ENCODE measurements around the gene PLPP4. TPM values are rescaled to one million over a fixed set of nuclear protein-coding genes. Genes with fewer than 3 reads are reported as not detected.

The PLPP4 gene
- total RNA-seq, 4 donors from 2014 or later: 0.41 to 0.79 TPM; not detected in 2

DNA sequence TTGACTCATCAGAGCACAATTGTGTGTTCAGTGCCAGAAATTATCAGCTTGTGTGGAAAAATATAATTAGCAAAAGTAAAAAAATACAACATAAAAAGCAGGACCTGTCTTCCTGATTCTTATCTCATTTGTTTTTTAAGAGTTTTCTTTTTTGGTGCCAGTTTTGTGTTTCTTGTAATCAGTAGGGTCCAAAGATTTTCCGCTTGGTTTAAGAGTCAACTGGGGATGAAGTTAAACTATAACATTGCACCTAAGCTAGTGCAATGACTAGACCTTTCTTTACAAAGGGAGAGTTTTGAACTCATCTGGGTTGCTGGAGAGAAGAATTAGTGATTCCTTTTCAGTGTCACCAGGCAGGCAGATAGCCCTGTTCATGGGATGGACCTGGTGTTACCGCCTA lies 113.4 kb downstream of the PLPP4 start:
- TF ChIP-seq POLR2A (IDR thresholded peaks at IDR 0.05): no peak
- TF ChIP-seq POLR2AphosphoS5 (IDR thresholded peaks at IDR 0.05): no peak
- TF ChIP-seq, protein P1, sequence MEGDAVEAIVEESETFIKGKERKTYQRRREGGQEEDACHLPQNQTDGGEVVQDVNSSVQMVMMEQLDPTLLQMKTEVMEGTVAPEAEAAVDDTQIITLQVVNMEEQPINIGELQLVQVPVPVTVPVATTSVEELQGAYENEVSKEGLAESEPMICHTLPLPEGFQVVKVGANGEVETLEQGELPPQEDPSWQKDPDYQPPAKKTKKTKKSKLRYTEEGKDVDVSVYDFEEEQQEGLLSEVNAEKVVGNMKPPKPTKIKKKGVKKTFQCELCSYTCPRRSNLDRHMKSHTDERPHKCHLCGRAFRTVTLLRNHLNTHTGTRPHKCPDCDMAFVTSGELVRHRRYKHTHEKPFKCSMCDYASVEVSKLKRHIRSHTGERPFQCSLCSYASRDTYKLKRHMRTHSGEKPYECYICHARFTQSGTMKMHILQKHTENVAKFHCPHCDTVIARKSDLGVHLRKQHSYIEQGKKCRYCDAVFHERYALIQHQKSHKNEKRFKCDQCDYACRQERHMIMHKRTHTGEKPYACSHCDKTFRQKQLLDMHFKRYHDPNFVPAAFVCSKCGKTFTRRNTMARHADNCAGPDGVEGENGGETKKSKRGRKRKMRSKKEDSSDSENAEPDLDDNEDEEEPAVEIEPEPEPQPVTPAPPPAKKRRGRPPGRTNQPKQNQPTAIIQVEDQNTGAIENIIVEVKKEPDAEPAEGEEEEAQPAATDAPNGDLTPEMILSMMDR (IDR thresholded peaks at IDR 0.05): no peak
- TF ChIP-seq EP300 (IDR thresholded peaks at IDR 0.05; ENCODE audit: low read depth): no peak
- no peak for DNase-seq
- no peaks in the 10 kb centered on the region for H3K9me3 ChIP-seq
- in situ Hi-C loops (cut with MboI; ENCODE audit: low pct_ligation_motif_present in 1 of 4, low pct_unique_long_range_greater_than_20kb in 1 of 4, low sequenced_read_pairs in 3 of 4): no loop called here
- intact Hi-C loops (cut with DNase I; ENCODE audit: low total_unique reads): no loop called here
- WGBS, 2 donors (ENCODE audit: low coverage in 1 of 2): 84 to 86% methylated on average over 2 of the region's 2 CpGs
- H3K36me3 ChIP-seq: no peaks in the 10 kb centered on the region
- no peaks in the 10 kb centered on the region for H3K27me3 ChIP-seq
- no peaks in the 10 kb centered on the region for H3K4me1 ChIP-seq
- H3K4me3 ChIP-seq: no peak overlapping the region
- H3K27ac ChIP-seq: no peak overlapping the region

DNA sequence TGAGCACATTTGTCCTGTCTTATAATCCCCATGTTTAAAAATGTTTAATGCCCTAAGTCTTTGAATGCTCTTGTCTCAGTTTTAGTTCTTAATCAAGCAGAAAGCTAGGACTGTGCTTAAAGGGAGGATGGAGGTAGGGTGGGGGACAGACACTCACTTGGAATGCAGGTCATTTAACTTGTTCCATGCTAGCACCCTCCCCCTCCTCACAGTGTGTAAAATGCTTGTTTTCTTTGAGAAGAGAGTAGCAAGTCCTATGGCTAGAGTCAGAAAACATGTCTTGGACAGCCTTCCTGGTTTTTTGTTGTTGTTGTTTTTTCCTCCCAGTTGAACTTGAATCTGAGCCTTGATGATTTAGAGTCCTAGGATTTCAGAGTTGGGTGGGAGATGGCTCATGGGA lies 114.2 kb downstream of the PLPP4 start:
- no peak for TF ChIP-seq POLR2AphosphoS5 (IDR thresholded peaks at IDR 0.05)
- no peak for TF ChIP-seq POLR2A (IDR thresholded peaks at IDR 0.05)
- no peak for TF ChIP-seq EP300 (IDR thresholded peaks at IDR 0.05; ENCODE audit: low read depth)
- TF ChIP-seq, protein P1 (IDR thresholded peaks at IDR 0.05): no peak
- in situ Hi-C loops (cut with MboI; ENCODE audit: low pct_ligation_motif_present in 1 of 4, low pct_unique_long_range_greater_than_20kb in 1 of 4, low sequenced_read_pairs in 3 of 4): no loop called here
- no peaks in the 10 kb centered on the region for H3K9me3 ChIP-seq

DNA sequence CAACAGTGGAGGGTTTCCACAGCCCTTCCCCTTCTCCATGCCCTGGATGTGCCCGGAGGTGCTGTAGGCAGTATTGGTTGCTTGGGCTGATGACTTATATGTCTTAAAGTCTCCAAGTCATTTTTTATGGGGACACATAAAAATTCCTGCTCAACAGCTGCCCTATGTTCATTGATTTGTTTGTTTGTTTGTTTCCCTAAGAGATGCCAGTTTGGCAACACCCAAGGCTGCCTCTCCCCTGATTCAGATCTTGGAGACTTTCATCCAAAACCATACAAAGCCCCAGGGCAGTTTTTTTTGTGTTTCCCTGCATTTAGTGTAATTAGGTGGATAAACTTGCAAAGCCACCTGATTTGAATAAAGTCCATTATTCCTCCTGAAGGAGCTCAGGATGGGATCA lies 115.3 kb downstream of the PLPP4 start:
- no peak for TF ChIP-seq POLR2A (IDR thresholded peaks at IDR 0.05)
- TF ChIP-seq, protein P1 (IDR thresholded peaks at IDR 0.05): no peak
- no peak for TF ChIP-seq EP300 (IDR thresholded peaks at IDR 0.05; ENCODE audit: low read depth)
- intact Hi-C loops (cut with DNase I; ENCODE audit: low total_unique reads) (no loop called here), in situ Hi-C loops (cut with MboI; ENCODE audit: low pct_ligation_motif_present in 1 of 4, low pct_unique_long_range_greater_than_20kb in 1 of 4, low sequenced_read_pairs in 3 of 4) (no loop called here)
- no peaks in the 10 kb centered on the region for H3K4me1 ChIP-seq
- no peaks in the 10 kb centered on the region for H3K36me3 ChIP-seq
- DNase-seq: no peak
- WGBS, 2 donors (ENCODE audit: low coverage in 1 of 2): 89% methylated on average over 1 of the region's 1 CpG; no CpG with 5 or more reads in 1 of the 2 donors
- H3K27ac ChIP-seq: no peak overlapping the region
- no peak overlapping the region for H3K4me3 ChIP-seq
- no peaks in the 10 kb centered on the region for H3K9me3 ChIP-seq
- no peaks in the 10 kb centered on the region for H3K27me3 ChIP-seq

More for the DNA sequence above, 114.2 kb downstream of the PLPP4 start:
- H3K27me3 ChIP-seq: no peaks in the 10 kb centered on the region
- no peak overlapping the region for H3K27ac ChIP-seq
- DNase-seq: no peak
- no peaks in the 10 kb centered on the region for H3K36me3 ChIP-seq
- H3K4me1 ChIP-seq: no peaks in the 10 kb centered on the region
- intact Hi-C loops (cut with DNase I; ENCODE audit: low total_unique reads): no loop called here
- no peak overlapping the region for H3K4me3 ChIP-seq

DNA sequence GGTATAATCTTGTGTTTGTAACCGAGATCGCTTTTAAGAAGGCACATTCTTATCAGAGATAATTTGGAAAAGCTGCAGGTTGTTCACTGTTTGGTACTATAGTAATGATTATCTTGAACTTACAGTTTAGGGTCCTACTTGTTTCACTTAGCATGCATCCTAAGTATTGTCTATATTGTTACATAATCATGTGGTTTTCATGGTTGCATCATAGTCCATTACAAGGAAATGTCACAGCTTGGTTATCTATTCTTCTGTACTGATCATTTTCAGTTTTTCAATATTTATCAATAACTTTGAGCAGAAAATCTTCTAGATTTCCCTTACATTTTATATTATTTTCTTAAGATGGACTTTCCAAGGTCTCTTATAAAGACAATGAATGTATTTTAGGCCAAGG lies 116.3 kb downstream of the PLPP4 start:
- Histone ChIP-seq H3K4me1 (no peaks in the 10 kb centered on the region), H3K36me3 (no peaks in the 10 kb centered on the region), H3K27ac (no peak overlapping the region), H3K9me3 (no peaks in the 10 kb centered on the region), H3K27me3 (no peaks in the 10 kb centered on the region), H3K4me3 (no peak overlapping the region)
- DNase-seq: no peak
- WGBS, 2 donors (ENCODE audit: low coverage in 1 of 2): 87 to 96% methylated on average over 2 of the region's 2 CpGs
- in situ Hi-C loops (cut with MboI; ENCODE audit: low pct_ligation_motif_present in 1 of 4, low pct_unique_long_range_greater_than_20kb in 1 of 4, low sequenced_read_pairs in 3 of 4): no loop called here
- intact Hi-C loops (cut with DNase I; ENCODE audit: low total_unique reads): no loop called here
- TF ChIP-seq, protein P1 (IDR thresholded peaks at IDR 0.05): no peak
- no peak for TF ChIP-seq POLR2AphosphoS5 (IDR thresholded peaks at IDR 0.05)
- no peak for TF ChIP-seq EP300 (IDR thresholded peaks at IDR 0.05; ENCODE audit: low read depth)
- TF ChIP-seq POLR2A (IDR thresholded peaks at IDR 0.05): no peak

Measured in transverse colon (tissue), 4 donors.